Nucleus accumbens (tissue), 56 donors: ENCODE measurements around the gene LAGE3.
"Not testable (repeated sequence)": the region's sequence is repeated elsewhere in the genome, so short reads cannot be mapped to it uniquely, and the experiment has no call there.

Source experiments
- DNase-seq, 56 donors: peaks; one replicate each; lab custom pipeline; 2025; lab: John Stamatoyannopoulos, UW

The LAGE3 gene

GRCh38 chrX:154502989-154503388, 23.9 kb upstream of the LAGE3 start:
- no peak for DNase-seq

- DNase-seq, result no peak
Measured at GRCh38 chrX:154502098-154502497, 23.0 kb upstream of the LAGE3 start.

GRCh38 chrX:154501423-154501822, 22.3 kb upstream of the LAGE3 start:
- DNase-seq, result not testable (repeated sequence)

GRCh38 chrX:154496591-154497137, 17.6 kb upstream of the LAGE3 start:
- not testable (repeated sequence) for DNase-seq

- DNase-seq, result no peak
Measured at GRCh38 chrX:154495472-154495922, 16.4 kb upstream of the LAGE3 start.

GRCh38 chrX:154494715-154495114, 15.6 kb upstream of the LAGE3 start:
- no peak for DNase-seq

GRCh38 chrX:154490414-154491083, 11.5 kb upstream of the LAGE3 start, which contains the start of gene SLC10A3:
TSS of gene SLC10A3 (minus strand) at chrX:154490629. CDS start at chrX:154488940, 1,689 bp downstream.
- DNase-seq, result peak; percentile 36 to 95 (median 88)

- DNase-seq, result peak in 7 of 56 donors; percentile 3 to 34 (median 27)
Measured at GRCh38 chrX:154490021-154490413, 10.9 kb upstream of the LAGE3 start.

GRCh38 chrX:154489182-154489581, 10.1 kb upstream of the LAGE3 start:
- DNase-seq, result no peak

- no peak for DNase-seq
Measured at GRCh38 chrX:154488336-154489075, 9.4 kb upstream of the LAGE3 start.

- no peak for DNase-seq
Measured at GRCh38 chrX:154487518-154488290, 8.6 kb upstream of the LAGE3 start.

- peak in 30 of 56 donors; percentile 1 to 64 (median 26) for DNase-seq
Measured at GRCh38 chrX:154486396-154487207, 7.5 kb upstream of the LAGE3 start, which contains the start of gene UBL4A. TSS of gene UBL4A (minus strand) at chrX:154486615. CDS start at chrX:154486584, 31 bp downstream.

GRCh38 chrX:154486052-154486395, 6.9 kb upstream of the LAGE3 start:
- peak in 9 of 56 donors; percentile 5 to 52 (median 20) for DNase-seq

- no peak for DNase-seq
Measured at GRCh38 chrX:154485150-154486051, 6.3 kb upstream of the LAGE3 start.

GRCh38 chrX:154484255-154485149, 5.4 kb upstream of the LAGE3 start:
- DNase-seq, result no peak

GRCh38 chrX:154483325-154483724, 4.2 kb upstream of the LAGE3 start:
- DNase-seq, result no peak

GRCh38 chrX:154482786-154483185, 3.7 kb upstream of the LAGE3 start:
- DNase-seq, result no peak
